ENCODE results near the gene GARRE1. TPM values are rescaled to one million over a fixed set of nuclear protein-coding genes. Genes with fewer than 3 reads are reported as not detected.
A peak's percentile ranks its signal among the peaks of the same experiment; 100 is the strongest.
"Not testable (repeated sequence)": the region's sequence is repeated elsewhere in the genome, so short reads cannot be mapped to it uniquely, and the experiment has no call there.

GARRE1 gene
- total RNA-seq, 1 donor from 2014 or later: 17.2 TPM

GRCh38 chr19:34269968-34270621 is 15.7 kb downstream of the GARRE1 start:
- H3K9ac ChIP-seq (ENCODE audit: low read depth in 1 of 3, low read length in 3 of 3): peak overlapping the region in 2 of 3 donors; percentile 28 to 71
- H3K4me3 ChIP-seq (ENCODE audit: low read length in 3 of 3): peak overlapping the region; percentile 1 to 45 (median 16)
- no peaks in the 10 kb centered on the region for H3K27me3 ChIP-seq (ENCODE audit: control insufficient read depth in 3 of 3, insufficient read depth in 3 of 3, low read length in 3 of 3)
- H3K36me3 ChIP-seq (ENCODE audit: control insufficient read depth in 3 of 3, insufficient read depth in 3 of 3, low read length in 3 of 3): peaks cover 0 to 2% (median 0%) of the 10 kb centered on the region in 3 donors
- no peaks in the 10 kb centered on the region for H3K9me3 ChIP-seq (ENCODE audit: control insufficient read depth in 3 of 3, low read length in 3 of 3)
- H3K27ac ChIP-seq (ENCODE audit: low read depth, low read length): peak overlapping the region; percentile 59
- peaks cover 44 to 62% (median 53%) of the 10 kb centered on the region in 3 donors for H3K4me1 ChIP-seq (ENCODE audit: control insufficient read depth in 3 of 3, insufficient read depth in 3 of 3, low read length in 3 of 3)

- Histone ChIP-seq H3K4me1 (ENCODE audit: control insufficient read depth in 3 of 3, insufficient read depth in 3 of 3, low read length in 3 of 3) (peaks cover 39 to 55% (median 54%) of the 10 kb centered on the region in 3 donors), H3K27me3 (ENCODE audit: control insufficient read depth in 3 of 3, insufficient read depth in 3 of 3, low read length in 3 of 3) (no peaks in the 10 kb centered on the region), H3K4me3 (ENCODE audit: low read length in 3 of 3) (peak overlapping the region in 1 of 3 donors; percentile 6), H3K9me3 (ENCODE audit: control insufficient read depth in 3 of 3, low read length in 3 of 3) (no peaks in the 10 kb centered on the region), H3K36me3 (ENCODE audit: control insufficient read depth in 3 of 3, insufficient read depth in 3 of 3, low read length in 3 of 3) (no peaks in the 10 kb centered on the region), H3K27ac (ENCODE audit: low read depth, low read length) (no peak overlapping the region), H3K9ac (ENCODE audit: low read depth in 1 of 3, low read length in 3 of 3) (no peak overlapping the region)
Measured at GRCh38 chr19:34273121-34273520, 18.8 kb downstream of the GARRE1 start.

- Histone ChIP-seq H3K4me3 (ENCODE audit: low read length in 3 of 3) (no peak overlapping the region), H3K27me3 (ENCODE audit: control insufficient read depth in 3 of 3, insufficient read depth in 3 of 3, low read length in 3 of 3) (no peaks in the 10 kb centered on the region), H3K27ac (ENCODE audit: low read depth, low read length) (peak overlapping the region; percentile 8), H3K36me3 (ENCODE audit: control insufficient read depth in 3 of 3, insufficient read depth in 3 of 3, low read length in 3 of 3) (no peaks in the 10 kb centered on the region), H3K4me1 (ENCODE audit: control insufficient read depth in 3 of 3, insufficient read depth in 3 of 3, low read length in 3 of 3) (peaks cover 34 to 55% (median 49%) of the 10 kb centered on the region in 3 donors), H3K9ac (ENCODE audit: low read depth in 1 of 3, low read length in 3 of 3) (no peak overlapping the region), H3K9me3 (ENCODE audit: control insufficient read depth in 3 of 3, low read length in 3 of 3) (no peaks in the 10 kb centered on the region)
Measured at GRCh38 chr19:34274284-34274826, 20.0 kb downstream of the GARRE1 start.

GRCh38 chr19:34274827-34275625 is 20.7 kb downstream of the GARRE1 start:
- Histone ChIP-seq H3K9ac (ENCODE audit: low read depth in 1 of 3, low read length in 3 of 3) (no peak overlapping the region), H3K27ac (ENCODE audit: low read depth, low read length) (peak overlapping the region; percentile 8)

GRCh38 chr19:34275705-34276104 is 21.4 kb downstream of the GARRE1 start:
- no peak overlapping the region for H3K9ac ChIP-seq (ENCODE audit: low read depth in 1 of 3, low read length in 3 of 3)
- no peaks in the 10 kb centered on the region for H3K27me3 ChIP-seq (ENCODE audit: control insufficient read depth in 3 of 3, insufficient read depth in 3 of 3, low read length in 3 of 3)
- no peaks in the 10 kb centered on the region for H3K36me3 ChIP-seq (ENCODE audit: control insufficient read depth in 3 of 3, insufficient read depth in 3 of 3, low read length in 3 of 3)
- H3K27ac ChIP-seq (ENCODE audit: low read depth, low read length): no peak overlapping the region
- H3K4me1 ChIP-seq (ENCODE audit: control insufficient read depth in 3 of 3, insufficient read depth in 3 of 3, low read length in 3 of 3): peaks cover 21 to 42% (median 37%) of the 10 kb centered on the region in 3 donors
- no peaks in the 10 kb centered on the region for H3K9me3 ChIP-seq (ENCODE audit: control insufficient read depth in 3 of 3, low read length in 3 of 3)
- H3K4me3 ChIP-seq (ENCODE audit: low read length in 3 of 3): no peak overlapping the region

More at GRCh38 chr19:34274827-34275625, 20.7 kb downstream of the GARRE1 start:
- no peaks in the 10 kb centered on the region for H3K36me3 ChIP-seq (ENCODE audit: control insufficient read depth in 3 of 3, insufficient read depth in 3 of 3, low read length in 3 of 3)
- H3K27me3 ChIP-seq (ENCODE audit: control insufficient read depth in 3 of 3, insufficient read depth in 3 of 3, low read length in 3 of 3): no peaks in the 10 kb centered on the region
- no peaks in the 10 kb centered on the region for H3K9me3 ChIP-seq (ENCODE audit: control insufficient read depth in 3 of 3, low read length in 3 of 3)
- peaks cover 28 to 49% (median 44%) of the 10 kb centered on the region in 3 donors for H3K4me1 ChIP-seq (ENCODE audit: control insufficient read depth in 3 of 3, insufficient read depth in 3 of 3, low read length in 3 of 3)
- H3K4me3 ChIP-seq (ENCODE audit: low read length in 3 of 3): no peak overlapping the region

GRCh38 chr19:34276614-34277013 is 22.3 kb downstream of the GARRE1 start:
- Histone ChIP-seq H3K4me3 (ENCODE audit: low read length in 3 of 3) (no peak overlapping the region), H3K27me3 (ENCODE audit: control insufficient read depth in 3 of 3, insufficient read depth in 3 of 3, low read length in 3 of 3) (no peaks in the 10 kb centered on the region), H3K4me1 (ENCODE audit: control insufficient read depth in 3 of 3, insufficient read depth in 3 of 3, low read length in 3 of 3) (peaks cover 15 to 35% (median 32%) of the 10 kb centered on the region in 3 donors), H3K9ac (ENCODE audit: low read depth in 1 of 3, low read length in 3 of 3) (no peak overlapping the region), H3K27ac (ENCODE audit: low read depth, low read length) (no peak overlapping the region), H3K36me3 (ENCODE audit: control insufficient read depth in 3 of 3, insufficient read depth in 3 of 3, low read length in 3 of 3) (no peaks in the 10 kb centered on the region), H3K9me3 (ENCODE audit: control insufficient read depth in 3 of 3, low read length in 3 of 3) (no peaks in the 10 kb centered on the region)

- no peaks in the 10 kb centered on the region for H3K9me3 ChIP-seq (ENCODE audit: control insufficient read depth in 3 of 3, low read length in 3 of 3)
- H3K4me1 ChIP-seq (ENCODE audit: control insufficient read depth in 3 of 3, insufficient read depth in 3 of 3, low read length in 3 of 3): peaks cover 12 to 29% (median 29%) of the 10 kb centered on the region in 3 donors
- H3K27me3 ChIP-seq (ENCODE audit: control insufficient read depth in 3 of 3, insufficient read depth in 3 of 3, low read length in 3 of 3): no peaks in the 10 kb centered on the region
- no peak overlapping the region for H3K4me3 ChIP-seq (ENCODE audit: low read length in 3 of 3)
- no peak overlapping the region for H3K9ac ChIP-seq (ENCODE audit: low read depth in 1 of 3, low read length in 3 of 3)
- no peaks in the 10 kb centered on the region for H3K36me3 ChIP-seq (ENCODE audit: control insufficient read depth in 3 of 3, insufficient read depth in 3 of 3, low read length in 3 of 3)
- no peak overlapping the region for H3K27ac ChIP-seq (ENCODE audit: low read depth, low read length)
Measured at GRCh38 chr19:34277244-34277643, 22.9 kb downstream of the GARRE1 start.

- Histone ChIP-seq H3K4me1 (ENCODE audit: control insufficient read depth in 3 of 3, insufficient read depth in 3 of 3, low read length in 3 of 3) (peaks cover 0 to 22% (median 16%) of the 10 kb centered on the region in 3 donors), H3K36me3 (ENCODE audit: control insufficient read depth in 3 of 3, insufficient read depth in 3 of 3, low read length in 3 of 3) (no peaks in the 10 kb centered on the region), H3K4me3 (ENCODE audit: low read length in 3 of 3) (no peak overlapping the region), H3K9ac (ENCODE audit: low read depth in 1 of 3, low read length in 3 of 3) (no peak overlapping the region), H3K27ac (ENCODE audit: low read depth, low read length) (no peak overlapping the region), H3K9me3 (ENCODE audit: control insufficient read depth in 3 of 3, low read length in 3 of 3) (no peaks in the 10 kb centered on the region), H3K27me3 (ENCODE audit: control insufficient read depth in 3 of 3, insufficient read depth in 3 of 3, low read length in 3 of 3) (no peaks in the 10 kb centered on the region)
Measured at GRCh38 chr19:34278783-34279182, 24.4 kb downstream of the GARRE1 start.

- not testable (repeated sequence) for H3K27me3 ChIP-seq (ENCODE audit: control insufficient read depth in 3 of 3, insufficient read depth in 3 of 3, low read length in 3 of 3); H3K27ac ChIP-seq (ENCODE audit: low read depth, low read length); H3K36me3 ChIP-seq (ENCODE audit: control insufficient read depth in 3 of 3, insufficient read depth in 3 of 3, low read length in 3 of 3); H3K4me3 ChIP-seq (ENCODE audit: low read length in 3 of 3); H3K9me3 ChIP-seq (ENCODE audit: control insufficient read depth in 3 of 3, low read length in 3 of 3); H3K9ac ChIP-seq (ENCODE audit: low read depth in 1 of 3, low read length in 3 of 3)
- peaks cover 0 to 14% (median 7%) of the 10 kb centered on the region in 3 donors for H3K4me1 ChIP-seq (ENCODE audit: control insufficient read depth in 3 of 3, insufficient read depth in 3 of 3, low read length in 3 of 3)
Measured at GRCh38 chr19:34281444-34281843, 27.1 kb downstream of the GARRE1 start.
